ENCODE measurements around the gene PHKB. TPM values are rescaled to one million over a fixed set of nuclear protein-coding genes. Genes with fewer than 3 reads are reported as not detected.

PHKB gene
- total RNA-seq, 1 donor = 104 TPM

DNA sequence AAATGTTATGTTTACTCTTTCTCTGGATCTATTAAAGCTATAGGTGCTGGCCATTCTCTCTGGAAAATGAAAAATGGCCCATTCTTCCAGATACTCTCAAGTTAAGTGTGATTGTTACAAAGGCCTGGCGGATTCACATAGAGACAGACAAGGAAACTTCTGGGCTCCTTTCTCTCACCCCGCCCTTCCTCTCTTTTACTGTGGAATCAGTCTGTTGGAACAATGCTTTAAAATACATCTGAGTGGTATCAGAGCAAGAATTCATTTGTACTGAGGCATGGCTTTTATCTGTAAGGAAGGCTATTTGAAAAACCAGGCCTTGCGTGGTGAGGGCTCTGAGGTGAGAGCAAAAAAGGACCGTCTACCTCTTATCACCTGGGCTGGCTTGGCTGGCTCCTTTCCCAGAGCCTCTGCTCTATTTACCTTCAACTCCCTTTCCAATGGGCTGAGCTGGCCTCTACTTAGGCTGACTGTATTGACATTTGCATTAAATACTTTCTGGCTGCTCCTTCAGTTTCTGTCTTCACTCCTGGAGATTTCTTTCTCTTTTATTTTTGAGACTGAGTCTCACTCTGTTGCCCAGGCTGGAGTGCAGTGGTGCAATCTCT is 274.0 kb downstream of the PHKB start:
- no peak overlapping the region for H3K4me3 ChIP-seq (ENCODE audit: low read depth, low read length)
- DNase-seq (ENCODE audit: low read depth) = no peak
- no peak for TF ChIP-seq CTCF (IDR thresholded peaks at IDR 0.05; ENCODE audit: insufficient read depth, low read depth, low read length)

DNA sequence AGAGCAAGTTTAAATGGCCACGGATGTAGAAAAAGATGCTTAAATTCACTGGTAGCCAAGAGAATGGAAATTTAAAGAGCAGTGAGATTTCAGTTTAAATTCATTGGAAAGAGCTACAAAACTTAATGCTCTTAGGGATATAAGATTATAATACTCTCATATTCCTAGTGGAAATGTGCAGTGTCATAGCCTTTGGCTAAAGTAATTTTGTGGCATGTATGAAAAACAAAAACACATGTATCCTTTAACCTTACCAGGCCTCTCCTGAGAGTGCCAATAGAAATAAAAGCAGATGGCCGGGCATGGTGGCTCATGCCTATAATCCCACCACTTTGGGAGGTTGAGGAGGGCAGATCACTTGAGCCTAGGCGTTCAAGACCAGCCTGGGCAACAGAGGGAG is 289.2 kb downstream of the PHKB start:
- no peak for TF ChIP-seq CTCF (IDR thresholded peaks at IDR 0.05; ENCODE audit: insufficient read depth, low read depth, low read length)
- no peak for DNase-seq (ENCODE audit: low read depth)

More for the DNA sequence above, 289.2 kb downstream of the PHKB start:
- no peak overlapping the region for H3K4me3 ChIP-seq (ENCODE audit: low read depth, low read length)

Small RNAs within 50 kb of the gene (small RNA-seq; reads per million reads assigned to genes)
- not detected for gene RNA5SP425

Other genes starting within 250 kb of the PHKB start
- gene ITFG1, start 268 bp upstream of the PHKB start, total RNA-seq = 46.4 and 79.0 TPM in 2 replicates